CD4-positive, alpha-beta T cell treated with Interleukin-15 for 4 hours (primary cell): ENCODE data around the gene HOXA7.

ENCODE experiments used
- DNase-seq: peaks from one replicate; pipeline ENCODE4 v3.0.0-alpha.2; 2020; ENCODE audit warnings: low spot score

HOXA7 gene

DNA sequence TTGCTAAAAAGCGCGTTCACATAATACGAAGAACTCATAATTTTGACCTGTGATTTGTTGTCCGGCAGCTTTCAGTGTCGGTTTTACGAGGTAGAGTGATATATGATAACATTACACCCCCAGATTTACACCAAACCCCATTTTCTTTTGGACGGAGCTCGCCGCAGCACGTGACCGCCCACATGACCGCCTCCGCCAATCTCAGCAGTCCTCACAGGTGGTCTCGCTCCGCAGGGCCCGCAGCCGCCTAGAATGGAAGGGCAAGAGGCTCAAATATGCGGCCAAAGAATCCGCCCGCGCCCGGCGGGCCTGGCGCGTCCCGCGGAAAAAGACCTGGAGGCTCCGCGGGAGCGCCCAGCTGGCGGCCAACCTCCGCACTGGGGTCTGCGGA is at the start of gene HOXA7:
Gene HOXA7, minus strand, starts transcription at position 168 of the 391 bp plus-strand sequence. Its CDS starts 130 bp downstream, at position 38.
- no peak for DNase-seq

DNA sequence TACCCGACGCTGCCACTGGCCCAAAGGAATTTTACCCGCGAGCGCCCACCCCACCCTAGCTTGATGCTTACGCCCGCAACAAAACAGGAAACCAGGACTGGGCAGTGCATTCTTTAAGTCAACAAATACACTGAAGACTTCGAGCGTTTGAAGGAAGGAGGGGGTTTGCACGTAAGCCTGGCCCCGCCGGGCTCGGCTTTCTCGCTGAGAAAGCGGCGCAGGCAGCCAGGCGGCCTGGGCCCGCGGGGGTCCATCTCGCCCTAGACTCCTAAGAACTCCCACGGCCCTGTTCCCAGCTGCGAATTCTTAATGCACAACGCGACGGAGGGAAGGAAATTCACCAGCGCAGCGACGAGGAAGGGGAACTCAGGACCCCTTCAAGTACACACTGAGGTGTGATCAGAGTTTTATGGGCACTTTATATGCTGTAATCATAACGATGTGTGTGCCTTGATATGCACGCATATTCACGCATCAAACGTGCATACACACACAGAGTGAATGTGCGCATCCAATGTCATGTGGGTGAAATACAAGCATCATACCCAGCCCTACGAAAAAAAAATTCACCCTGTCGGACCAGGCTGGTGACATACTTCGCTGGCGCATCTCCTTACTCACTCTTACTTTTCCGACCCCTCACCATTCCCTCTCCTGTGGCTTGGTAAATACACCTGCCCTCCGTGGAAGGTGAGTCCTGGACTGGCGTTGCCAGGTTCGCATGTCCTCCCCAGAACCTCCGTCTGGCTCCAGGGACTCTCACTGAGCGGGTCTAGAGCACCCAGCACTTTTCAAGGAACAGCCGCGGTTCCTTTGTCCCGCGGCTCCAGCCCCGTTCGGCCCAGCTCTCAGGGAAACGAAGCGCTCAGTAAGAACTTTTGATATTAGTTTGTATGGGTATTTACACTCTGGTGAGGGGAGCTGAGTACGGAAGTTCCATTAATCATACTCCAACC is 49.1 kb upstream of the HOXA7 start:
- DNase-seq, result no peak

DNA sequence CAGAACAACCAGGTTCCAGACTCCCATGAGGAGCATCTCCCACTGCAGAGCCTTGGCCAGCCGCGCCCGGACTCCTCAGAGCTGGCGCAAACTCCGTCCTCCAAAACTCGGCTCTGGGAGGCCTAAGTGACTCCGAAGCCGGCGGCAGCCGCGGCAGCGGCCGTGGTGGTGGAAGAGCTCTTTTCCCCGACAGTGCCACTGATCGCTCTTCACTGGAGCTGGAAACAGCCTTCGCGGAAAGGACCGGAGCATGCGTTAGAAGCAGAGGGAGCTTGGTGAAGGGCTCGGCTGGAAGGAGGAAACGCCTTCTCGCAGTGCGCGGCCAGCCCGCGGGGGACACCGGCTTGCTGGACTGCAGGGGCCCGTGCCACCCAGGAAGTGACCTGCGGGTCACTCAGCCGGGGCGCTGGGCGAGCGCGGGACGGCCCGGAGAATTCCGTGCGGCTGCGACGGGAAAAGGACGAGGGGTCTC is 48.4 kb upstream of the HOXA7 start:
- DNase-seq, result no peak

DNA sequence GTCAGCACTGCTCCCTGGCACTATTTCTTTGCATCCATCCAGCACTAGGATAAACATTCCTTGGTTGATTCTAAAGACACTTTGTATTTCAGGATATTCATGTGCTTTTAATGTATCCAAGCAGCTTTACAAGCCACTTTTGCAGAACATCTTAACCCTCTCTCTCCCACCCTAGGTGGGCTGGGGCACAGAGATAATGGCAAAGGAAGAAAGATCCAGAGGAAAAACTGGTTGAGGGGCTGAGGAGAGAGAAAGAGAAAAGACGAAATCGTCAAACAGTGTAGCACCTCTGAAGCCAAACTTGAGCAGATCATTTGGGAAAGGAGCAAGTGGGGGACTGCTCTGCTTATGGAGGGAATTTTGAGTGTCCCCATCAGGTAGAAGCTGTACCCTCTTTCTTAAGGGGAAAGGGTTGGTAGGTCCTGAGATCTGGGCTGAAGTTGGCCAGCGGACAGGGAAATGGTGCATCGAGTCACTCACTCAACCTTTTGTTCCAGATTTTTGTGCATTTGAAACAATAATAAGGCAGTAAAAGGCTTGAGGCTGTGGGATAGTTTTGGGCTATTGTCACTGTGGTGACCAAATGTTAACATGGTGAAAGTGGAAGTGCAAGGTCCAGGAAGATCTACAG is 47.6 kb upstream of the HOXA7 start:
- no peak for DNase-seq

DNA sequence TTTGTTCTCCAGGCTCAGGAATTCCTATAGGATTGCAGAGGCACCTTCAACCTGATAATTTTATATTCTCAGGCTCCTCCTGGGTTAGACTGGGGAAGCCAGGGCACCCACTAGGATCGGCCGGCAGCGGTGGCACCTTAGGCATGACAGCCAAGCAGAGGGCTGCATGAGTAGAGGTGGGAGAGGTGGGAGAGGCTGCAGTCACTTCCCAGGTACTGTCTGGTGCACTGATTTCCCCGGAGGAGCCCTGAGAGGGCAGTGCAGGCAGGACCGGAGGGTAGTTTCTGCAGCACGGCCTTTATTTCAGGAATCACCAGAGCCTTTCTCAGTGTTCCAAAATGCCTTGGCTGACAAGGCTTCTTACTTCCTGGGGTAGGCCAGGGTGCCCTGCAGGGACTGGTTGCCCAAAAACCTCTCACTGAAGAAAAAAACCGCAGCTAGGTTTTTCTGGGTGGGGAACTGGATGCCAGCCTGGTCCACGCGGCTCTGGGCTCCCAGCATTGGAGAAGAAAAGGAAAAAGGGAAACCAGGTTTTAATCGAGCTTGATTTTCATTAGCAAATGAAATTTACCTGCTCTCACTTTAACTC is 47.0 kb upstream of the HOXA7 start:
- DNase-seq, result no peak

DNA sequence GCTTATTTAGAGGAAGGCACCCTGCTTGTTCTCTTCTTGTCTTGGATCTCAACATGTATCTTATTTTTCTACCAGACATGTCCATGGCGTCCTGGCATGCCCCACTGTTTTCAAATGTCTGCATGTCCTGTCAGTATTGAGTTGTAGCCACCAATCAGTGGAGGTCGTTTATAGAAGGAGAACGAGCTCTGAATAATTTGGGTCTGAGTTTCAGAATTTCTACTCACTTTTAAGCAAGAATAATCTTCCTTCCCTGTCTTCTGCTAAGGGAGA is 46.3 kb upstream of the HOXA7 start:
- no peak for DNase-seq

DNA sequence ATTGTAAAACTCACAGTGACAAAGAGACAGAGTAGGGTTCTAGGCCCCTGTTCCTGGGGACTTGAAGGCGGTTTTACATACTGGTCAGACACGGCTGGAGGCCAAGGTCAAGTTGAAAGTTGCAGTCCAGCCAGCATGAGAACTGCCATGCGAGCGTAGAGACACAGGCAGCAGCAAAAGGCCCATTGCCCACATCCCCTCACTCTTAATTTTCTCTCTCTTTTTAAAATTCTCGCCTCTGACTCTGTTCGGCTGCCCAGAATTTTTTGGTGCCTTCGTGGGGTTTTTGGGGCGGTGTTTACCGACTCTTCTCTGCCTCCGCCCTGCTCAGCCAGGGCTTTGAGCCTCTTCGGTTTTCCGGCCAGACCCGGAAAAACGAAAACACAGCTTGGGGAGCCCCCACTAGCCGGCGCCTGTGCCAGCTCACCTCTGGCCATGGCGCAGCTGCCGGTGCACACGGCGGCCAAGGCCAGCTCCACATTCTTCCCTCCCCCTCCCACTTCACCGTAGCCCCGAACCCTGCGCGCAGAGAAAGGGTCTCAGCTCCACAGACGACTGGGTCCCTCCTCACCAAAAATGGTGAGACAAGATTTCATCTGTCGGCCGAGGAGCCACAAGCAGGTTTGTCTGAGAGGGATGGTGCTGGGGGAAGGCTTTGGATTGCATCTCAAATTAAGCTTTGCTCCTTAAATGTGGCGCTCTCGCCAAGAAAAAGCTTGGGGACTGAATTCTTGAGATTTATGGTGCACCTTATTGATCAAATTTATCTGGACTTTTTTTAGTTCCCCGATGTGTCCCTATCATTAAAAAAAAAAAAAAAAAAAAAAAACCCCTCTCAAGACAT is 45.8 kb upstream of the HOXA7 start:
- no peak for DNase-seq

DNA sequence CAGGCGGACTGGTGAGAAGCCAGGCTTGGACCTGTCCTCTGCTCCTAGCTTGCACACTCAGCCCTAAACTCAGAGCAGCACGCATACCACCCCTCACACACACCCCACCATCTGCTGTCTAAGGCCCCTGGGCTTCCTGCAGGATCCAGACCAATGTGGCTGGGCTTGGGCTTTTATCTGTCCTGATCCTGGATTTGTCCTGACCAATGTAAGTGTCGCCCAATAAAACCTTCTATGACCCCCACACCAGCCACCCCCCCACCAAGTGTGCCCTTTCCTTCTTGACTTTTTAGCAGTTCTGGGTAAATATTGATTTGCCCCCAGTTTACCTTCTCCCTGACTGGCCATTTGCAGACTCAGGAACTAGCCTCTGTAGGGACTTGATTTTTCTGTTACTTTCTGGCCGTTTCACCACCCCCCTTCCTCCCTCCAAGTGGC is 45.1 kb upstream of the HOXA7 start:
- DNase-seq, result no peak

DNA sequence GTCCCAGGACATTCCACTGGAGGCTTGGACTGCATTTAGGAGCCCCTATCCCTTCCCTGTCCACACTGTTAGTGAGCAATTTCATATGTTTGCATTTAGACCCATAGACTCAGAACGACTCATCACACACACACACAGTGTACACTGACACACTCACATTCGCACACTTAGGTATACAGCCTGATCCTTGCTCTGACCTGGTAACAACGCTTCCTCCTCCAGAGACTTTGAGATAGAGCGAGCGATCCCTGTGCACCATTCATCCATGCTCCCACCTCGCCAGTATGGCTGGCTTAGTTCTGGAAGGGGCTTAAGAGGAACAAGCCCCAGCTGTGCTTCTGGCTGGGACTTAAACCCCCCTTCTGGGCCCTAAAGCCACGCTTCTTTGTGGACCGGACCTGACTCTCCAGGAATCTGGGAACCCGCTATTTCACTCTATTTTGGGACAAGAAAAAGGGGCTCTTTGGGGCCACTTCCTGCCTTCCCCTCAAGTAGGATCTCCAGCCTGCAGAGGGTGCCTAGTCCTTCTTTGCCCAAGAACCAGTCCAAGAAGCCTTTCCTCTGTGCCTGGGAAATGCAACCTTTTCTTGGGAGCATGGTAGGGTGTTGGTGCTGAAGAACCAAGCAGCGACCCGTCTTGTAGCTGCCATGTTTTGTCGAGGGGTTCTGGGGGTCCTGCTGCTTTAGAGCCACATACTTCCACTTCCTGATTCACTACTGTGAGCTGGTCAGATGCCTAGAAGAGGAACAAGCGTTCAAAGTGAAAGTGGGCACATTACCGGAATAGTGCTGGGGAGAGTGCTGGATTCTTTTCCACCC is 44.5 kb upstream of the HOXA7 start:
- no peak for DNase-seq

DNA sequence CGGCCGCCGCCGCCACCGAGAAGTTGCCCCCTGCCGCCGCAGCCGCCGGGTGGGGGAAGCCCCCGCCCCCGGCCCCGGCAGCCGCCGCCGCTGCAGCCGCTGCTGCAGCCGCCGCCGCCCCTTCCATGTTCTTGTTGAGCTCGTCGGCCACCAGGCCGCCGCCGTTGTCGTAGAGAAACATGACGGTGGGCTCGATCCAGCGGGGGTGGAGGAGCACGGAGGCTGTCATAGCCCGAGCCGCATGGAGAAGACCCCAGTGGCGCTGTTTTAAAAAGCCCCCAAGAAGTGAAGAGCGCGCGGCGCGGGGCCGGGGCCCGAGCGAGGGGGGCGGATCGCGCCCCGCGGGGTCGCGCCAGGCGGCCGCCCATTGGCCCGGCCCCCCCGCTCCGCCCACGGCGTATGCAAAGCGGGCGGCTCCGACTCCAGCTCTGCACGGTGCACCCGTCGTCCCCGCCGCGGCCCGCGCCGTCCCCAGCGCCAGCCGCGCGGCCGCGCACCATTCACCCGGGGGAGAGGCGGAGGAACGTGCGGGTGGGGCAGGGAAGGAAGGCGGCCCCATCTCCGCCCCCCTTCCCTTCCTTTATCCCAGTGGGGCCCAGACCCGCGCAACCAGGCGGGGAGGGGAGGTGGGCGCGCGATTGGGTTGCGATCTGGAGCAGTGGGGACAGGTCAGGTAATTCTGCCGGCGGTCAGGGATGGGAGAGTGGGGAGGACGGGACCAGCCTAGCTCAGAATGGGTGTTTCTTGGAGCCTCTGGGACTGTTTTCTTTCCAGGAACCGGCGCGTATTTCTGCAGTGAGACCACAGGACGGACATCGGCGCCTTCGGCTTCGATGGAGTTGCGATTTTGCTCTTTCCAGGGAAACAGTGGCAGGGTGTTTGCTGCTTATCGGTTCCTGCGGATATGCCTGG is 43.6 kb upstream of the HOXA7 start, which contains the start of gene HOXA13:
Gene HOXA13, minus strand, starts transcription at position 243 of the 912 bp plus-strand sequence. Its CDS starts 14 bp downstream, at position 229.
- DNase-seq, result no peak

DNA sequence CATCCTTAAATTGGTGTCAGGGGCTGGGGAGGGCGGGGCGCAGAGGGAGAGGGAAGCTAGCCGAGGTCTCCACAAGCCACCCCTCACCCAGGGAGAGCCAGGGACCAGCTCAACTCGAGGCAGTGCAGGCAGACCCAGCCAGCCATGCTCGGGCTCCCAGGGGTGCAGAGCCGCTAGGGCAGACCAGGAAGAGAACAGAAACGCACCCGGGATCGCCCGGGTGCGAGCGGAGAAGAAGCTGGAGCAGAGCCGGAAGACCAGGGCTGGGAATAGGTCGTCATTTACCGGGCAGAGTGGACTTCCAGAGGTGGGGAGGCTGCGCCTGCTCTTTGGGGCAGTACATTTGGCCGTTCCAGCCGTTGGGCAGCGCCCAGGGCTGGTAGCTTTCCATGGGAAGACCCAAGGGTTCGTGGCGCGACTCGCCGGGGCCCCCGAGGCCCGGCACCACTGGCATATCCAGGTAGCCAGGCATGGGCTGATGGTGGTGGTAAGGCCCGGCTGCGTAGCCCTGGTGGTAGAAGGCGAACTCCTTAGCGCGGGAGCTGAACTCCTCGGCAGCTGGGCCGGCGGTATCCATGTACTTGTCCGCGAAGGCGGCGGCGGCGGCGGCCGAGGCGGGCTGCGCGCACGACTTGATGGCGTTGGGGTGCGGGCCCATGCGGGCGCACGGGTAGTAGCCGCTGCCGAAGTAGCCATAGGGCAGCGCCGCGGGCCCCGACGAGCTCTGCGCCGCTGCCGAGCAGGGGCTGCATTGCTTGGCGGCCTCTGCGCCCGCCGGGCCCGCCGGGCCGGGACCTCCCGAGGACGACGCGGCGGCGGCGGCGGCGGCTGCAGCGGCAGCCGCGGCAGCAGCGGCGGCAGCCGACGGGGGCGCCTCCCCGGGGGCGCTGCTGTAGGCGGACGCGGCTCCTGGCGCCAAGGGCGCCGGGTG is 42.7 kb upstream of the HOXA7 start:
- no peak for DNase-seq

DNA sequence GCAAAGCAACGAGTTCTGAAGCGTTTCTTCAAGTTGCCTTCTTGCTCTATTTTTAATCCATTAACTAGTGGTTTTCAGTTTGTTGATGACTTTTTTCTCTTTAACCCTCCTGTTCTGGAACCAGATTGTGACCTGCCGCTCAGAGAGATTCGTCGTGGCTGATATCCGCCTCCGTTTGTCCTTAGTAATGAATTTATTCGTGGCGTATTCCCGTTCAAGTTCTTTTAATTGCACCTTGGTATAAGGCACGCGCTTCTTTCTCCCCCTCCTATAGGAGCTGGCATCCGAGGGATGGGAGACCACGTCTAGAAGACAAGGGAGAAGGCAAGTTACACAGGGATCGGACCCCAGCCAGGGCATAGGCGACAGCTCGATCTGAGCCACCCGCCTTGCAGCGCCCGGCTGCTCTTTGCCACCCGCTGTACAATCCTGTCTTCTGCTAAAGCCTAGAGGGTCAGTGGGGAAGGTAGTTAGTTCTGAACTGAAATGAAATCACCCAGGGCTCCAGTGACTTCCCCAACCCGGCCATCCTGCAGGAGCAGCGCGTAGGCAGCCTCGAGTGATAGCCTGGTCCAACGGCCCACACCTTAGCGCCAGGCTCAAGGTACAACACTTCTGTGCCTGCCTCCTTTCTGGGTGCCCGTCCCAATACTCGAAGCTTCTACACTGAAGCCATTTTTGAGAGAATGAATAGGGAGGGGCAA is 41.8 kb upstream of the HOXA7 start:
- no peak for DNase-seq

DNA sequence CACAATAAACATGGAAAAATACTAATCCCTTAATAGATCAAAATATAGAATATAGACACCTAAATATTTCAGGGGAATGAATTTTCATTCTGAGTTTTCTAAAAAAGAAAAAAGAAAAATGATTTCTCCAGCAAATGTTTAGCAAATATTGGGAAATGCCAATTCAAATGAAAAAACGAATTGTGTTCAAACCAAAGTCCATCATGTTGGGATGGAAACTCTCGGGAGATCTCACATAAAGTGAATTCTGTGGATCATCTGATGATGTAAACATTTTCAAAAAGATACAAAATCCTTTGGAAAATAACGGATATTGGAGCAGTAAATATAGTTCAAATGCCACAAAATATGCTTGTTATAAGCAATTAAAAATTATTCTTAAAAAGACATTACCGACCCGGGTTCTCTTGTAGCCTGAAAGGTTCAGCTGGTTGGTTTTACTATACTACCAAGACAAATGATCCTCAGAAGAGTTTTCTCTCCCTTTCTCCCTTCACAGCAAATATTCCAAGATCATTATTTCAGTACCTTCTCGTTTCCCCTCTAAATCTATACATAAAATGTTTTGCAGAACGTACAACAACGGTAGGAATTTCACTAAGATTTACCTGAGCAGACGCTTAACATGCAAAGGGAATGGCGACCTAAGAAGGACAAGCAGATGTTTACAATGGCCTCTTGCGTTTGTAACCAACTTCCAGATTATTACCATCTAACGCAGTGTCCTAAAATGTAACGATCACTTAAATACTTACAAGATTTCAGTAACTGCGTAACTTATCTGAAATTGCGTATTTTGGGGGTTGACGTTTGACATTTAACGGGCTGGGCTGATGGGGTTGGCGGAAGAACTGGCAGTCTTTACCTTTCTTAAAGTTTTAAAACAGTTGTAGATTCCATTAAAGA is 40.9 kb upstream of the HOXA7 start:
- DNase-seq, result no peak

DNA sequence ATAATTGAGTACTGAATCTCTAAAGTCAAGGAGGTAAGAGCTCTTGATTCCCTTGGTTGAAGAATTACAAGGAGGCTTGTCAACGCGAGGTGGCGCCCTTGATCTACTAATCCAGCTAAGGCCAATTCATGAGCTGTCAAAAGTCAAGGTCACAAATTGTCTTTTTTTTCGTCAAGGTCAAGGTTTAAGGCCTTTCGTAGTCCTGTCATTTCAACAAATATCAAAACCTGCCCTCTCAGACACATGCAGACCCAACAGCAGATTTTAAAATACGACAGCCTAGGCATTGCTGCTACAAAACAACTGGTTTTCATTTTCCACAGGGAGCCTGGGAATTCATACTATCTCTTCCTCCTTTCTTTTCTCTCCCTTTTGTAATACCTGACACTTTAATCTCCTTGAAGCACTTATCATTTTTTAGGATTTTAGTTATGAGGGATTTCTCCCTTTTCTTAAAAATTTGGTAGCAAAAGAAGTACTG is 39.9 kb upstream of the HOXA7 start:
- DNase-seq, result peak; percentile 82

DNA sequence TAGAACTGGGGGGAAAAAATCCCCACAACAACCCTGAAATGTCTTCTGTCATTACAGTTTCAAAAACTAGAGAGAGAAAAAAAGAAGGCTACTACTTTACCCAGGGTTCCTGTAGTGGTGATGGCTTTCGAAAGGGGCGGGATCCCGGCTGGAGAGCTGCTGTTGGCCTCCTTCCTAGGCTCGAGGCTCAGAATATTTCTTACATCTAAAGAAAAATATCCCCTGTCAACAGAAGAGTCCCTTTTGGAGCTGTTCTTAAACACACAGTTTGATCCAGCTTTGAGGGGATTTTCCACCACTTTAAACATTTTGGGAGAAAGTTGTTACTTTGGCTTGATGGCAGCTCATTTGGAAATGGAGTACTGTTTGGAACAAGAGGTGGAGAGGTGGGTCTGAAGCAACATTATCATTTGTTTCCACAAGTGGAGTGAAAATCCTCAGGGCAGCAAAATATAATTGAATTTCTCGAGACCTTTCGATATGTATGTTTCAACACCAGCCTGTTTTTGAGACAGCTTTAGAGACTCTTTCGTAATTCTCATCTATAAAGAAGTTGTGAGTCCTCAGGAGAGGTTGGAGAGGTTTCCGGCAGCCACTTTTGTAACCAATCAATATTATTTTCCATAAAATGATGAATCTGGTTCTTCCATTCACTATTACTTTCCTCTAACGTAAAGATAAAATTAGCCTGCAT is 38.4 kb upstream of the HOXA7 start:
- no peak for DNase-seq

DNA sequence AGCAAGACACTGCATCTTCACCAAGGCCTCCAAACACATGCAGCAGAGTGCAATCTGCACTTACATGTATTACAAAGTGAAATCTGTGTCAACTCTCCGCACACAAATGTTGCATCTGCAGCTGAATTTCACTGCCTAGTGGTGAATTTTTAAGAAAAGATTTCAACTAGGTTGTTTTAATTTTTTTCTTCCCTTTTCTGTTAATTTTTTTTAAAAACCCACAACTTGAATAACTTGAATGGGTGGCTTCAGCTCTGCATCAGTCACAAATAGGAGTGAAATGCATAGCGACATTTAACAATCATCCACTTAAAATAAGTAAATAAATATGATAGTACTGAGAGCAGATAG is 37.5 kb upstream of the HOXA7 start:
- no peak for DNase-seq
